K562 (cell line): Measurements from ENCODE around the gene NACC1. TPM values are rescaled to one million over a fixed set of nuclear protein-coding genes. Genes with fewer than 3 reads are reported as not detected.

Source experiments
- ATF7 ChIP-seq: fragments of 450-650 bp; IDR thresholded peaks from 2 replicates; pipeline ENCODE4 v1.7.1; 2014; ENCODE audit warnings: mild to moderate bottlenecking, moderate library complexity
- CHD4 ChIP-seq: fragments of 200-600 bp; sonication (generic); IDR thresholded peaks from 3 replicates; pipeline ENCODE4 v1.6.1; 2012; ENCODE audit warnings: low read depth, mild to moderate bottlenecking, mixed read lengths, low read length, inconsistent platforms; ENCODE audit not compliant: insufficient read depth, insufficient replicate concordance, poor library complexity, severe bottlenecking
- CREM ChIP-seq: IDR thresholded peaks from 2 replicates; pipeline ENCODE4 v1.6.1; 2014; ENCODE audit warnings: antibody characterized with exemption, low read depth
- DDX20 ChIP-seq: fragments of 450-650 bp; IDR thresholded peaks from 2 replicates; pipeline ENCODE4 v1.6.1; 2016; ENCODE audit warnings: missing genetic modification characterization, low read depth, mild to moderate bottlenecking, missing compliant biosample characterization, moderate library complexity
- ETS1 ChIP-seq: conservative IDR thresholded peaks from 2 replicates; pipeline ENCODE4 v1.6.1; 2011; ENCODE audit warnings: low read depth, mild to moderate bottlenecking, low read length; ENCODE audit not compliant: control insufficient read depth
- FOXJ2 ChIP-seq: fragments of 200-800 bp; sonication (Bioruptor generic); IDR thresholded peaks from 2 replicates; pipeline ENCODE4 v1.6.1; 2016; ENCODE audit warnings: missing genetic modification characterization, missing compliant biosample characterization
- GMEB1 ChIP-seq: fragments of 250-450 bp; sonication (Bioruptor Pico); IDR thresholded peaks from 2 replicates; pipeline ENCODE4 v1.4.0; 2020; ENCODE audit warnings: mild to moderate bottlenecking
- HNRNPUL1 ChIP-seq: fragments of 200-400 bp; formaldehyde crosslinking; IDR thresholded peaks from 2 replicates; pipeline ENCODE4 v1.6.1; 2017; ENCODE audit warnings: low read length
- MECOM ChIP-seq: fragments of 250-450 bp; sonication (Bioruptor Pico); IDR thresholded peaks from 2 replicates; pipeline ENCODE4 v1.8.0; 2022; ENCODE audit warnings: inconsistent platforms
- NBN ChIP-seq: fragments of 450-650 bp; IDR thresholded peaks from 2 replicates; pipeline ENCODE4 v1.6.1; 2016; ENCODE audit warnings: low read depth, mild to moderate bottlenecking
- NEUROD1 ChIP-seq: fragments of 150-350 bp; IDR thresholded peaks from 2 replicates; pipeline ENCODE4 v1.6.1; 2014; ENCODE audit warnings: borderline replicate concordance, low read length, low read depth; ENCODE audit not compliant: partially characterized antibody
- NUFIP1 ChIP-seq: fragments of 450-650 bp; IDR thresholded peaks from 2 replicates; pipeline ENCODE4 v1.6.1; 2018; ENCODE audit not compliant: partially characterized antibody
- RBFOX2 ChIP-seq: fragments of 200-400 bp; formaldehyde crosslinking; IDR thresholded peaks from 2 replicates; pipeline ENCODE4 v1.6.1; 2017; ENCODE audit warnings: low read depth, mild to moderate bottlenecking, low read length, moderate library complexity
- TAF1 ChIP-seq: IDR thresholded peaks from 2 replicates; pipeline ENCODE4 v1.6.1; 2011; ENCODE audit warnings: mild to moderate bottlenecking, low read length, moderate library complexity; ENCODE audit not compliant: insufficient read depth, control insufficient read depth, severe bottlenecking; ENCODE audit errors: extremely low read depth
- TEAD1 ChIP-seq, 2 experiments: fragments of 450-650 bp in 1 of 2; sonication (generic) in 1 of 2; formaldehyde crosslinking; IDR thresholded peaks; 2 replicates each; pipeline versions ENCODE4 v1.4.0 to v1.8.0; 2020 to 2022; ENCODE audit warnings: mild to moderate bottlenecking in 2 of 2, missing genetic modification reagents in 1 of 2
- TSHZ1 ChIP-seq: fragments of 250-450 bp; sonication (Bioruptor Pico); IDR thresholded peaks from 2 replicates; pipeline ENCODE4 v1.4.0; 2020; ENCODE audit warnings: mild to moderate bottlenecking, moderate library complexity
- ZNF280B ChIP-seq: fragments of 250-450 bp; sonication (Bioruptor Pico); IDR thresholded peaks from 2 replicates; pipeline ENCODE4 v1.5.1; 2021; ENCODE audit warnings: mild to moderate bottlenecking
- ZNF589 ChIP-seq: fragments of 200-800 bp; sonication (Bioruptor generic); IDR thresholded peaks from 2 replicates; pipeline ENCODE4 v1.6.1; 2016; ENCODE audit warnings: low read depth, missing genetic modification characterization, missing compliant biosample characterization
- ZNF717 ChIP-seq: fragments of 250-450 bp; sonication (Bioruptor Pico); IDR thresholded peaks from 2 replicates; pipeline ENCODE4 v1.5.0; 2021
- polyA plus RNA-seq, 8 experiments: library from polyadenylated mRNA; depleted of rRNA in 4 of 8; stranded (reverse) in 5 of 8; unstranded in 3 of 8; fragments of >200 nt; fragmentation: Nextera tagmentation in 2 of 8; fragmentation: Illumina TruSeq in 1 of 8; extraction: Ambion mirVana in 2 of 8; extraction: Trizol in 1 of 8; gene quantifications; 2 replicates each; pipeline versions ENCODE4 v1.2.1 to v1.2.3, GENCODE V29; 2011 to 2014; ENCODE audit warnings: inconsistent platforms in 1 of 8, missing spikeins in 1 of 8
- total RNA-seq, 7 experiments: library from RNA; depleted of rRNA in 6 of 7; stranded (reverse); fragments of >200 nt in 6 of 7; fragmentation: Illumina TruSeq in 2 of 7; extraction: Trizol in 2 of 7; gene quantifications; 2 replicates each; pipeline versions ENCODE4 v1.2.1 to v1.2.3, GENCODE V29; 2011 to 2021; ENCODE audit warnings: low replicate concordance in 1 of 7

Gene NACC1
- total and polyA plus RNA-seq, 9 of the 15 experiments (the other 6 are each of a cell fraction or from before 2014, with no cell fraction given), result 0.04 to 96.6 (median 25.8) TPM

- TF ChIP-seq ZNF589 (CRISPR knock-in tag) (peak; percentile 81), ZNF717 (CRISPR knock-in tag) (no peak), GMEB1 (CRISPR knock-in tag) (peak; percentile 49; the same call in 1 of the 2 replicates), ATF7 (peak; percentile 91), TEAD1 (CRISPR knock-in tag; IDR thresholded peaks at IDR 0.05) (peak in 1 of 2 experiments; percentile 63; a peak in 2 of 4 replicates), RBFOX2 (peak; percentile 94), TAF1 (peak; percentile 78), ZNF280B (CRISPR knock-in tag) (no peak), ETS1 (peak; percentile 95), HNRNPUL1 (no peak), CREM (peak; percentile 78), MECOM (CRISPR knock-in tag) (peak; percentile 45; the same call in 1 of the 2 replicates), TSHZ1 (CRISPR knock-in tag) (0 out of 2 replicates have a peak, but pooled peaks have one; percentile 7), DDX20 (no peak), NEUROD1 (peak; percentile 97), NUFIP1 (no peak), FOXJ2 (tag) (peak; percentile 49; the same call in 1 of the 2 replicates), CHD4 (no peak), NBN (peak; percentile 45)
These were observed 15.1 kb upstream of the NACC1 start, which contains the start of gene LYL1 (continued) for GRCh38 chr19:13102666-13103580.
